Raji (cell line): Measurements from ENCODE around the gene MRPS11.

Source experiments
- POLR2A ChIP-seq: IDR thresholded peaks from 2 replicates; pipeline ENCODE4 v1.6.1; 2011; ENCODE audit warnings: low read depth, low read length, control low read depth; ENCODE audit not compliant: insufficient read depth

MRPS11 gene

GRCh38 chr15:88479169-88479568, 11.7 kb downstream of the MRPS11 start:
- TF ChIP-seq POLR2A = no peak

- no peak for TF ChIP-seq POLR2A
These were observed 13.5 kb downstream of the MRPS11 start for GRCh38 chr15:88480981-88481380.

GRCh38 chr15:88482263-88482662, 14.8 kb downstream of the MRPS11 start:
- no peak for TF ChIP-seq POLR2A

GRCh38 chr15:88484682-88485331, 17.3 kb downstream of the MRPS11 start:
- no peak for TF ChIP-seq POLR2A

GRCh38 chr15:88487178-88487795, 19.8 kb downstream of the MRPS11 start:
- TF ChIP-seq POLR2A = no peak

GRCh38 chr15:88487796-88488523, 20.5 kb downstream of the MRPS11 start:
- no peak for TF ChIP-seq POLR2A

GRCh38 chr15:88489321-88489720, 21.8 kb downstream of the MRPS11 start:
- TF ChIP-seq POLR2A = no peak

GRCh38 chr15:88490036-88490435, 22.5 kb downstream of the MRPS11 start:
- TF ChIP-seq POLR2A = no peak

GRCh38 chr15:88491158-88491557, 23.6 kb downstream of the MRPS11 start:
- no peak for TF ChIP-seq POLR2A

- TF ChIP-seq POLR2A = no peak
These were observed 26.3 kb downstream of the MRPS11 start for GRCh38 chr15:88493844-88494243.

- no peak for TF ChIP-seq POLR2A
These were observed 29.7 kb downstream of the MRPS11 start for GRCh38 chr15:88497109-88497765.

- no peak for TF ChIP-seq POLR2A
These were observed 31.5 kb downstream of the MRPS11 start for GRCh38 chr15:88498996-88499395.

- no peak for TF ChIP-seq POLR2A
These were observed 36.9 kb downstream of the MRPS11 start for GRCh38 chr15:88504445-88504844.

- no peak for TF ChIP-seq POLR2A
These were observed 38.2 kb downstream of the MRPS11 start for GRCh38 chr15:88505721-88506120.

- TF ChIP-seq POLR2A = no peak
These were observed 39.1 kb downstream of the MRPS11 start for GRCh38 chr15:88506628-88507027.

GRCh38 chr15:88509321-88509720, 41.8 kb downstream of the MRPS11 start:
- no peak for TF ChIP-seq POLR2A
